Immature natural killer cell (primary cell): ENCODE data around the gene TRIM15. TPM values are rescaled to one million over a fixed set of nuclear protein-coding genes. Genes with fewer than 3 reads are reported as not detected.

Experiments
- DNase-seq, 3 donors: peaks; one replicate each; pipeline ENCODE4 v3.0.0; 2022; ENCODE audit warnings: mixed read lengths in 1 of 3
- H3K27ac Mint-ChIP-seq, 6 donors: one replicate each; pipeline ENCODE4 v1.8.0; 2020; ENCODE audit warnings: mixed read lengths in 6 of 6, mild to moderate bottlenecking in 5 of 6, inconsistent platforms in 4 of 6, moderate library complexity in 3 of 6
- H3K27me3 Mint-ChIP-seq, 3 donors: one replicate each; pipeline ENCODE4 v1.8.0; 2020 to 2021; ENCODE audit warnings: low read depth in 3 of 3, mild to moderate bottlenecking in 3 of 3, mixed read lengths in 3 of 3, moderate library complexity in 3 of 3, inconsistent platforms in 1 of 3
- H3K36me3 Mint-ChIP-seq, 3 donors: one replicate each; pipeline ENCODE4 v1.8.0; 2020; ENCODE audit warnings: mixed read lengths in 3 of 3, inconsistent platforms in 2 of 3, mild to moderate bottlenecking in 2 of 3
- H3K4me1 Mint-ChIP-seq, 2 donors: one replicate each; pipeline ENCODE4 v1.8.0; 2020; ENCODE audit warnings: inconsistent platforms in 2 of 2, mild to moderate bottlenecking in 2 of 2, mixed read lengths in 2 of 2, moderate library complexity in 1 of 2
- H3K4me3 Mint-ChIP-seq, 5 donors: one replicate each; pipeline ENCODE4 v1.8.0; 2020; ENCODE audit warnings: mild to moderate bottlenecking in 5 of 5, mixed read lengths in 5 of 5, inconsistent platforms in 3 of 5, moderate library complexity in 3 of 5
- H3K9me3 Mint-ChIP-seq, 6 donors: one replicate each; pipeline ENCODE4 v1.8.0; 2020; ENCODE audit warnings: mild to moderate bottlenecking in 6 of 6, mixed read lengths in 6 of 6, inconsistent platforms in 4 of 6, moderate library complexity in 3 of 6
- polyA plus RNA-seq, 3 donors: library from polyadenylated mRNA; unstranded; fragments of 300-500 nt; fragmentation: Illumina TruSeq; gene quantifications; one replicate each; pipeline ENCODE4 v1.2.3, GENCODE V29; 2021

TRIM15 gene
- polyA plus RNA-seq, 3 donors from 2014 or later, result not detected

DNA sequence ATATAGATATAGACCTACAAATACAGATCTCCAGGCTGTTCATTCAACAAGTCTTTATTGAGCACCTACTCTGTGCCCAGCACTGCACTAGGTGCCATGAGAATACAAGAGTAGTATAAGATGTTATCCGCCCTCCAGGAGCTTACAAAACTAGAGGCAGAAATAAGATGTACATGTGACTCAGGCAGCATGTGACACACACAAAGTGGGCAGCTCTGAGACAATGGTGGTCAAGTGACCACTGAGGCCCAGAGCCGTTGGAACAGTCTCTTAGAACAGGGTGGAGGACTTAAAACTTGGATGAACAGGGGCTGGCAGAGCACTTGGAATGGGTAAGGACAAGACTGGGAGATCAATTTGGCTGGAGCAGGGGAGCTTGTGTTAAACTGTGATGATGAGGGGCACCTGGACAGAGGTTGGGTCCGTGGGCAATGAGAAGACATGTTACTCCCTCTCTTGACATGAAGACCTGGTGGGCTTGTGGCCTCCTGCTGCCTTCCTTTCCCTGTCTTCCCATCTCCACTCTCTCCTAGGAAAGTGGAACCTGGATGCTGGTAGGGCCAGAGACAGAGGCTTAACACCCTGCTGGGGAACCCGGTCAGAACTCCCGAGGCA lies 21.2 kb downstream of the TRIM15 start:
- H3K36me3 Mint-ChIP-seq, result peaks cover 26 to 31% (median 28%) of the 10 kb centered on the region in 3 donors
- H3K4me1 Mint-ChIP-seq, result no peaks in the 10 kb centered on the region
- peak overlapping the region in 5 of 6 donors; percentile 8 to 75 (median 25) for H3K27ac Mint-ChIP-seq
- peaks cover 2 to 5% (median 4%) of the 10 kb centered on the region in 3 donors for H3K27me3 Mint-ChIP-seq
- no peak for DNase-seq
- no peak overlapping the region for H3K4me3 Mint-ChIP-seq
- peaks cover 4 to 13% (median 8%) of the 10 kb centered on the region in 6 donors for H3K9me3 Mint-ChIP-seq

GRCh38 chr6:30185846-30186484 lies 22.6 kb downstream of the TRIM15 start:
- H3K36me3 Mint-ChIP-seq, result peaks cover 31 to 41% (median 34%) of the 10 kb centered on the region in 3 donors
- H3K27ac Mint-ChIP-seq, result peak overlapping the region in 2 of 6 donors; percentile 40 to 53

DNA sequence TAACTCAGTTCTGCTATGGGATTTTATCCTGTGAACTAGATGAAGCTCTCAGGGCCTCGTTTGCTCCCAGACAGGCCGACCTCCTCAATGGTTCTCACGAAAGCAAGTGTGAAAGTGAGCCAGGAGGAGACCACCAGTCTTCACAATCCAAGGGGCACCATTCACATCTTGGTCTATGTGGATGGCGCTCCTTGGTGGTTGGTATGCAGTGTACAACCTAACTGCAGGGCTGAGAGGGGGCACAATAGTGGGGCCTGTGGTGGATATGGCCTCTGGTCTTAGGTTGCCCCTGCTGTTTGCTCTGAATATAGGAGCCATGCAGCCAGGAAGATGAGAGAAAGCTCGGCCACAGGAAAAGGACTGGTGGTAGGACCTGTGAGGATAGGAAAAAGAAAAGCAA lies 25.2 kb downstream of the TRIM15 start:
- no peak for DNase-seq
- no peaks in the 10 kb centered on the region for H3K9me3 Mint-ChIP-seq
- H3K4me1 Mint-ChIP-seq, result no peaks in the 10 kb centered on the region
- peaks cover 0 to 2% (median 2%) of the 10 kb centered on the region in 3 donors for H3K27me3 Mint-ChIP-seq
- H3K4me3 Mint-ChIP-seq, result no peak overlapping the region
- peak overlapping the region in 3 of 6 donors; percentile 25 to 81 (median 36) for H3K27ac Mint-ChIP-seq
- peaks cover 26 to 48% (median 34%) of the 10 kb centered on the region in 3 donors for H3K36me3 Mint-ChIP-seq

More at GRCh38 chr6:30185846-30186484, 22.6 kb downstream of the TRIM15 start:
- H3K4me1 Mint-ChIP-seq, result no peaks in the 10 kb centered on the region
- no peak overlapping the region for H3K4me3 Mint-ChIP-seq
- peaks cover 2 to 3% (median 3%) of the 10 kb centered on the region in 3 donors for H3K27me3 Mint-ChIP-seq
- H3K9me3 Mint-ChIP-seq, result peaks cover 0 to 2% (median under 1%) of the 10 kb centered on the region in 6 donors
- no peak for DNase-seq

GRCh38 chr6:30192076-30192475 lies 28.7 kb downstream of the TRIM15 start:
- Mint-ChIP-seq H3K4me1 (peaks cover 3 to 4% of the 10 kb centered on the region in 2 donors), H3K27ac (peak overlapping the region in 2 of 6 donors; percentile 2 to 32), H3K9me3 (peaks cover 0 to under 1% (median 0%) of the 10 kb centered on the region in 6 donors), H3K27me3 (peaks cover 0 to 2% (median 1%) of the 10 kb centered on the region in 3 donors), H3K36me3 (peaks cover 7 to 46% (median 23%) of the 10 kb centered on the region in 3 donors), H3K4me3 (no peak overlapping the region)
- no peak for DNase-seq

GRCh38 chr6:30194797-30195690 lies 31.7 kb downstream of the TRIM15 start:
- DNase-seq, result no peak
- Mint-ChIP-seq H3K27me3 (peaks cover 0 to 2% (median 1%) of the 10 kb centered on the region in 3 donors), H3K27ac (peak overlapping the region in 4 of 6 donors; percentile 27 to 69 (median 56)), H3K9me3 (peaks cover 0 to 2% (median 0%) of the 10 kb centered on the region in 6 donors), H3K4me1 (peaks cover 8 to 10% of the 10 kb centered on the region in 2 donors), H3K4me3 (peak overlapping the region in 1 of 5 donors; percentile 40), H3K36me3 (peaks cover 4 to 48% (median 10%) of the 10 kb centered on the region in 3 donors)

GRCh38 chr6:30195951-30196350 lies 32.6 kb downstream of the TRIM15 start:
- peaks cover 3 to 42% (median 12%) of the 10 kb centered on the region in 3 donors for H3K36me3 Mint-ChIP-seq
- DNase-seq, result no peak
- H3K4me3 Mint-ChIP-seq, result no peak overlapping the region
- peaks cover 15 to 18% of the 10 kb centered on the region in 2 donors for H3K4me1 Mint-ChIP-seq
- H3K27ac Mint-ChIP-seq, result peak overlapping the region in 1 of 6 donors; percentile 54
- peaks cover 0 to 2% (median 1%) of the 10 kb centered on the region in 3 donors for H3K27me3 Mint-ChIP-seq
- peaks cover 0 to 2% (median 0%) of the 10 kb centered on the region in 6 donors for H3K9me3 Mint-ChIP-seq

DNA sequence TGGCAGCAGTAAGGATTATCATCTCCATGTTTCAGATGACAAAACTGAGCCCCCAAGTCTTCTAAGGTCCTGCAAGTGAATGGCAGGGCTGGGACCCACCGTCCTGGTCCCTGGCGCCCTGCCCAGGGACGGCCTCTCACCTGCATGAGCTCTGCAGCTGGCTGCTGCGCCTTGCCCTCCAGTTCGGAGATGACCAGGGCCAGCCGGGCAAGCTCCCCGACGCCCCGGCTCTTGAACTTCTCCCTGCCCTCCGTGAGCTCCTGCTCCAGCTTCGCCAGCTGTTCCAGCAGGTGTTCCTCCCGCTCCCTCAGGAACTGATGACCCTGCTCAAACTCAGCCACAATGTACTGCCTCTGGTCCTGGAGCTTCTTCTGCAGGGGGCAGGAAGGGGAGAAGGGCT lies 33.0 kb downstream of the TRIM15 start:
- Mint-ChIP-seq H3K27ac (peak overlapping the region in 1 of 6 donors; percentile 54), H3K27me3 (peaks cover 0 to 2% (median 1%) of the 10 kb centered on the region in 3 donors), H3K36me3 (peaks cover 3 to 37% (median 12%) of the 10 kb centered on the region in 3 donors), H3K4me1 (peaks cover 18 to 22% of the 10 kb centered on the region in 2 donors), H3K9me3 (peaks cover 0 to 2% (median 0%) of the 10 kb centered on the region in 6 donors), H3K4me3 (no peak overlapping the region)
- DNase-seq, result no peak

GRCh38 chr6:30198166-30199084 lies 35.1 kb downstream of the TRIM15 start:
- Mint-ChIP-seq H3K9me3 (peaks cover 0 to 2% (median 0%) of the 10 kb centered on the region in 6 donors), H3K4me1 (peaks cover 30 to 37% of the 10 kb centered on the region in 2 donors), H3K27me3 (peaks cover 0 to 2% (median 1%) of the 10 kb centered on the region in 3 donors), H3K36me3 (peaks cover 3 to 34% (median 12%) of the 10 kb centered on the region in 3 donors), H3K4me3 (no peak overlapping the region), H3K27ac (peak overlapping the region in 1 of 6 donors; percentile 4)
- no peak for DNase-seq

GRCh38 chr6:30200551-30201281 lies 37.4 kb downstream of the TRIM15 start:
- no peak for DNase-seq
- Mint-ChIP-seq H3K4me1 (peaks cover 44 to 57% of the 10 kb centered on the region in 2 donors), H3K36me3 (peaks cover 3 to 26% (median 12%) of the 10 kb centered on the region in 3 donors), H3K27me3 (peaks cover 0 to 1% (median 0%) of the 10 kb centered on the region in 3 donors), H3K4me3 (no peak overlapping the region), H3K9me3 (peaks cover 0 to 2% (median 0%) of the 10 kb centered on the region in 6 donors), H3K27ac (peak overlapping the region in 3 of 6 donors; percentile 30 to 50 (median 44))

DNA sequence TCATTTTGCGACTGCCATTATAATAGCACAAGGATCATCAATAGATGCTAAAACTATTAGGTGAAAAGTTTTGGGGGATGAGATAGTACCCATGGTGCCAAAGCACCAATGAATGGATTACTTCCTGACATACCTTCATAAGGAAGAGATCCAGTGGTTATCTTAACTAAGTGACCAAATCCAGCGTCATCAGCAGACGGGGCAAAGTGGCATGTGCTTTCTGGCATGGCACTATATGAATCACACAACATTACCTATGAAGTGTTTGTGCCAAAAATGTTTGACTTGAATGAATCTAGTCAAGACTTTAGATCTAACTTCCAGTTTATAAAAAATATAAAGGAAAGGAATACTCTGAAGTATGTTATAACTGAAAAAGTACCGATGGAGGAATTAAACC lies 39.0 kb downstream of the TRIM15 start:
- H3K4me3 Mint-ChIP-seq, result no peak overlapping the region
- peaks cover 0 to 16% (median 5%) of the 10 kb centered on the region in 3 donors for H3K36me3 Mint-ChIP-seq
- peaks cover 0 to 4% (median 0%) of the 10 kb centered on the region in 3 donors for H3K27me3 Mint-ChIP-seq
- no peaks in the 10 kb centered on the region for H3K9me3 Mint-ChIP-seq
- DNase-seq, result no peak
- H3K4me1 Mint-ChIP-seq, result peaks cover 52 to 67% of the 10 kb centered on the region in 2 donors
- peak overlapping the region in 1 of 6 donors; percentile 23 for H3K27ac Mint-ChIP-seq

DNA sequence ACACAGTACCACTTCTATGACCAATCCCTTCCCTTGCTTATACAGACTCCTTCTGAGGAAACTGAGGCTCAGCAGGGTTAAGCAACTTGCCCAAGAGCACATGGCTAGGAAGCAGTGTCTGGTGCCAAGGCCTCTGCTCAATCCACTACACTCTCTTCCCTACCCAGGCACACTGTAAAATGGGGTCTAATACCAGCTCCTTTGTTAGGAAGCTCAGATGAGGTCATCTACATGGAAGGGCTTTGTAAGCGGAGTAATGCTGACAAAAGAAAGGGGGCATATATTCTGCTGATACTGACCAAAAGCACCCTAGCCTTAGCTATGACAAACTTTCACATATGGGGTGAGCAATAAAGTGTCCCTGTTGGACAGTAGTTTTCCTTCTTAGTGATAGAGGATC lies 40.8 kb downstream of the TRIM15 start:
- H3K4me1 Mint-ChIP-seq, result peaks cover 67 to 81% of the 10 kb centered on the region in 2 donors
- no peak overlapping the region for H3K4me3 Mint-ChIP-seq
- DNase-seq, result no peak
- peak overlapping the region in 3 of 6 donors; percentile 33 to 55 (median 34) for H3K27ac Mint-ChIP-seq
- H3K36me3 Mint-ChIP-seq, result peaks cover 0 to 5% (median 4%) of the 10 kb centered on the region in 3 donors
- H3K9me3 Mint-ChIP-seq, result no peaks in the 10 kb centered on the region
- peaks cover 0 to 4% (median 0%) of the 10 kb centered on the region in 3 donors for H3K27me3 Mint-ChIP-seq

DNA sequence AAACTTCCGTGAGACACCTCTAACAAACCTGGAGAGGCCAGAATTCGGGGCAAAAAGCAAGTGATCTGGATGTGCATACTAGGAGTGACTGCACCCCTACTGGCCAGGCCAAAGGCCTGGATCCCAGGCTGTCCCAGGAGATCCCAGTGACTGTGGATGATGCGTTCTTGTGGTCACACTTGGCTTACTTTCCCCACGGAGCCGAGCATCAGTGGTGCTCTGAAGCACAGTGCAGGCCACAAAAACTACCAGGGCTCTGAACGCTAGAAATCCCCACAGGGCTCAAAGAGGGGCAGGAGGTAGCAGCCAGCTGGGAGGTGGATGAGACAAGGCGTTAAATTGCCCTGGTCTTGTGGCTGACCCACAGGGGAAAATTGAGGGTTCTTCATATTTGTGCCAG lies 42.8 kb downstream of the TRIM15 start:
- Mint-ChIP-seq H3K4me1 (peaks cover 74 to 87% of the 10 kb centered on the region in 2 donors), H3K27ac (peak overlapping the region in 1 of 6 donors; percentile 69), H3K4me3 (peak overlapping the region in 1 of 5 donors; percentile 7), H3K27me3 (peaks cover 0 to 4% (median 0%) of the 10 kb centered on the region in 3 donors), H3K36me3 (peaks cover 0 to 1% (median 0%) of the 10 kb centered on the region in 3 donors), H3K9me3 (no peaks in the 10 kb centered on the region)
- no peak for DNase-seq
